ENCODE measurements around the gene GJA5.

Gene GJA5

DNA sequence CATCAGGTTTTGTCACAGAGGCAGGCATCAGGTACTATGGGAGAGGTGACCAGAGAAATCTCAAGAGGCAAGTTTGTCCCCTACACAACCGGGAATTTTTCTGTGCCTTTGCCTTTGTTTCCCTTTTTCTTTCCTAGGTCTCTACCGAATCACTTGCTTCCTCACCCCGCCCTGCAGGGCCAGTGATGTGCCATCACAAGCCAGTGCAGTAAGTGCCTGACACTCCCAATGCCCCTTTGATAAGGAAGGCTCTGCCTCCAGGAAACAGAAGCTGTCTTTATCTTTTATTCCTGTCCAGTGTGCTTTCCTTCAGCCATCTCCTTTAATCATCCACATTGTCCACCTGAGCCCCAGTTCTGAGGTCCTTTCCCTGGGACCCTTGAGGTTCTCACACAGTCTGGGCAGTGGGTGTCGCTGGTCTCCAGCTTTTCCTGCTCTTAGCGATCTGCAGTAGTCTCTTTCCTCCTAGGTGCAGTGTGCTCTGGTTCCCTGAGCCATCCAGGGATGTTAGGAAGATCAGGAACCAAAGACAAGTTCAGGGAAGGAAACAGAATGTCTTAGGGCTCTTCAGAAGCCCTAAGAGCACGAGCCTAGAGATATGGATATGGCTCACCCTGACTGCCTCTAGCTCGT is 36.6 kb downstream of the GJA5 start:
- no peak for DNase-seq

- no peak for DNase-seq
Measured at GRCh38 chr1:147722124-147722523, 38.3 kb downstream of the GJA5 start.

GRCh38 chr1:147721716-147722115 is 38.7 kb downstream of the GJA5 start:
- DNase-seq = no peak

- no peak for DNase-seq
Measured at GRCh38 chr1:147720557-147720956, 39.8 kb downstream of the GJA5 start.

GRCh38 chr1:147719711-147720225 is 40.6 kb downstream of the GJA5 start:
- DNase-seq = no peak

GRCh38 chr1:147719029-147719698 is 41.2 kb downstream of the GJA5 start:
- DNase-seq = no peak

DNA sequence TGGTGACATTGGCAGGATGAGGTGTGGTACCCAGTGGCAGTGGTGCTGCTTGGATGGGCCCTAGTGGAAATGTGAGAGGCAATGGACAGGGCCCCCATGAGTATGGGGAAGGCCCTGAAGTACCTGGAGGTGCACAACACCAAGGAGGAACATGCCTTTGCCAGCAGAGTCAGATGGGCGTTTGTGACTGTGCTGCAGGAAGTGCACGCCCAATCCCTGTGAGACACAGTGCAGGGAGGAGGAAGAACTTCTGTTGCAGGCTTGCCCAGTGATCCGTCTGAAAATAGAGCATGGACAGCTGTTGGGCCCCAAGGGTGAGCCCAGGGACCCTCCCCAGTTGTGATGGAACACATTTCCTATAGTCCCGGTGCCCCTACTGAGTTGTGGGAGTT is 42.7 kb downstream of the GJA5 start:
- DNase-seq = no peak

DNA sequence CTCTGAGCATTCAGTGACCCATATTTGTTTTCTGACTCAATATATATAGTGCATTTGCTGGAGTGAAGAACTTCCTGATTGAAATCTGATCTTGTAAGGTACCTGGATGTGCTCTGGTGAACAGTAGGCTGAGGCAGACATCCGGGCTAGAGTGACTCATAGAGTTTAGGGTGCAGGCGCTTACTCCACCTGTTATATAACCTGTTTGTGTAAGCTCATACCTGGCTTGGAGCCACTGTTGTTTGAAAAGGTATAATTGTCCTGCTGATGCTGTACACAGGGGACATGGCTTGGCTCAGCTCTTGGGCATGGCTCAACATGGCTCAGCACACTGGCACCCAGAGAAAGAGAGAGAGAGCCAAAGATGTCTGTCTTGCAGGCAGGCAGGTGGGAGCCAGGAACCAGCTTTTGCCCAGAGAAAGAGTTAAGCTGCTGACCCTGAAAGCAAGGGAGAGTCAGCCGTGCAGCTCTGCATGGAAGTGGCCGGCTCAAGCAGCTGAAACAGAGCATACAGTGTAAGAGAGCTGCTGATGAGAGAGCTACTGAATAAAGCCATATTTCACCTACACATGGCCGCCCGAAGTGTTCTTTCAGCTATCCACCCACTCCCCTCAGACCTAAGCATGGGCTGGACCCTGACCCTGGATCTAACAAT is 43.2 kb downstream of the GJA5 start:
- DNase-seq = no peak

- no peak for DNase-seq
Measured at GRCh38 chr1:147712605-147713004, 47.8 kb downstream of the GJA5 start.
